Left lung (tissue), 10 donors: ENCODE results near the gene TNF. TPM values are rescaled to one million over a fixed set of nuclear protein-coding genes. Genes with fewer than 3 reads are reported as not detected.

ENCODE experiments used
- ATAC-seq: fragments of 200-7000 bp; cut with Tn5 transposase; one replicate; pipeline ENCODE4 v1.9.1; 2020; ENCODE audit warnings: moderate library complexity
- DNase-seq, 4 donors: peaks; one replicate each; pipeline ENCODE4 v3.0.0-alpha.2; 2013 to 2020
- H3K27ac ChIP-seq, 2 donors: fragments of 200-600 bp; sonication (generic) in 1 of 2; one replicate each; pipeline versions ENCODE4 v1.5.0 to v1.8.0; 2020 to 2021
- H3K27me3 ChIP-seq, 2 donors: fragments of 200-600 bp; sonication (generic) in 1 of 2; one replicate each; pipeline versions ENCODE4 v1.5.0 to v1.8.0; 2020 to 2021
- H3K36me3 ChIP-seq, 2 donors: fragments of 200-600 bp; sonication (generic) in 1 of 2; one replicate each; pipeline versions ENCODE4 v1.5.0 to v1.8.0; 2020 to 2021
- H3K4me1 ChIP-seq, 2 donors: fragments of 200-600 bp; one replicate each; pipeline ENCODE4 v1.8.0; 2021
- H3K4me3 ChIP-seq, 2 donors: fragments of 200-600 bp; sonication (generic) in 1 of 2; one replicate each; pipeline versions ENCODE4 v1.5.0 to v1.8.0; 2020 to 2021; ENCODE audit warnings: mild to moderate bottlenecking in 1 of 2
- H3K9me3 ChIP-seq, 2 donors: fragments of 200-600 bp; sonication (generic) in 1 of 2; one replicate each; pipeline versions ENCODE4 v1.5.0 to v1.8.0; 2020 to 2021
- CTCF ChIP-seq, 2 donors: fragments of 200-600 bp; sonication (generic) in 1 of 2; IDR thresholded peaks; one replicate each; pipeline versions ENCODE4 v1.5.0 to v1.8.0; 2021; ENCODE audit warnings: antibody characterized with exemption in 2 of 2
- intact Hi-C, 2 donors: fragments of 100-400 bp; cut with DNase I; formaldehyde crosslinking; loops; one replicate each; pipeline versions ENCODE4 v1.11.2 to v1.14.2; 2022
- polyA plus RNA-seq, 6 donors: library from polyadenylated mRNA; unstranded; fragments of 120-200 nt; gene quantifications; one replicate each; pipeline ENCODE4 v1.2.1, GENCODE V29; 2013; ENCODE audit not compliant: insufficient read length in 6 of 6
- total RNA-seq, 2 donors: library from RNA; stranded (reverse); fragmentation: NEBNext Ultra II Directional; extraction: Animal tissue kit (Norgen Biotek cat#: 25700); gene quantifications; one replicate each; pipeline ENCODE4 v1.2.1, GENCODE V29; 2021
- donor health status: DM: no; HTN: yes; CAD: no.
- donor health status: DM: no; HTN: no; CAD: no.

TNF gene
- total and polyA plus RNA-seq, 8 donors: 0.19 to 10.4 (median 0.29) TPM; not detected in 1

- ATAC-seq (peak; percentile 20), DNase-seq (peak in 1 of 4 donors; percentile 72)
- no peak for TF ChIP-seq CTCF (IDR thresholded peaks at IDR 0.05)
- Histone ChIP-seq H3K36me3 (peaks cover 0 to 17% of the 10 kb centered on the region in 2 donors), H3K9me3 (no peaks in the 10 kb centered on the region), H3K4me1 (peaks cover 0 to 87% of the 10 kb centered on the region in 2 donors), H3K4me3 (peak overlapping the region; percentile 79 to 82), H3K27me3 (no peaks in the 10 kb centered on the region), H3K27ac (peak overlapping the region; percentile 65 to 88)
- intact Hi-C loops: no loop called here
These were observed 6.3 kb downstream of the TNF start for GRCh38 chr6:31581434-31582229.

- peaks cover 0 to 14% of the 10 kb centered on the region in 2 donors for H3K36me3 ChIP-seq
- peak within 1 kb of the TSS; percentile 79 to 82 for H3K4me3 ChIP-seq
- no peak for TF ChIP-seq CTCF (IDR thresholded peaks at IDR 0.05)
- H3K27ac ChIP-seq: peak within 1 kb of the TSS; percentile 65 to 88
- no peaks in the 10 kb centered on the region for H3K27me3 ChIP-seq
- H3K4me1 ChIP-seq: peaks cover 0 to 82% of the 10 kb centered on the region in 2 donors
- peak in 1 of 4 donors; percentile 84 for DNase-seq
- intact Hi-C loops: no loop called here
- no peak for ATAC-seq
- H3K9me3 ChIP-seq: no peaks in the 10 kb centered on the region
These were observed 6.9 kb downstream of the TNF start, which contains the start of gene LTB for GRCh38 chr6:31582230-31582643. LTB (minus strand) TSS chr6:31582424; CDS start chr6:31582417, 7 bp downstream.

GRCh38 chr6:31585491-31585890, 10.1 kb downstream of the TNF start:
- H3K4me1 ChIP-seq: peaks cover 0 to 68% of the 10 kb centered on the region in 2 donors
- intact Hi-C loops: no loop called here
- no peaks in the 10 kb centered on the region for H3K27me3 ChIP-seq
- H3K36me3 ChIP-seq: no peaks in the 10 kb centered on the region
- peak; percentile 11 to 24 for TF ChIP-seq CTCF (IDR thresholded peaks at IDR 0.05)
- no peaks in the 10 kb centered on the region for H3K9me3 ChIP-seq
- H3K4me3 ChIP-seq: no peak overlapping the region
- DNase-seq (no peak), ATAC-seq (no peak)
- peak overlapping the region; percentile 37 to 92 for H3K27ac ChIP-seq

GRCh38 chr6:31586008-31586407, 10.6 kb downstream of the TNF start, which contains the start of gene LST1:
LST1 (plus strand) TSS chr6:31586277; CDS start chr6:31587300, 1,023 bp downstream.
- peak in 1 of 2 donors; percentile 3 for TF ChIP-seq CTCF (IDR thresholded peaks at IDR 0.05)
- ATAC-seq: peak; percentile 61
- intact Hi-C loops: no loop called here
- peaks cover 0 to 67% of the 10 kb centered on the region in 2 donors for H3K4me1 ChIP-seq
- peak within 1 kb of the TSS in 1 of 2 donors; percentile 53 for H3K4me3 ChIP-seq
- H3K27me3 ChIP-seq: no peaks in the 10 kb centered on the region
- H3K27ac ChIP-seq: peak within 1 kb of the TSS; percentile 53 to 92
- DNase-seq: peak in 1 of 4 donors; percentile 58
- H3K36me3 ChIP-seq: no peaks in the 10 kb centered on the region
- H3K9me3 ChIP-seq: no peaks in the 10 kb centered on the region

- peak in 2 of 4 donors; percentile 62 to 82 for DNase-seq
- H3K4me3 ChIP-seq: peak overlapping the region in 1 of 2 donors; percentile 53
- H3K9me3 ChIP-seq: no peaks in the 10 kb centered on the region
- peak; percentile 62 for ATAC-seq
- intact Hi-C loops: no loop called here
- H3K4me1 ChIP-seq: peaks cover 0 to 65% of the 10 kb centered on the region in 2 donors
- TF ChIP-seq CTCF (IDR thresholded peaks at IDR 0.05): no peak
- peak overlapping the region; percentile 53 to 92 for H3K27ac ChIP-seq
- no peaks in the 10 kb centered on the region for H3K36me3 ChIP-seq
- H3K27me3 ChIP-seq: no peaks in the 10 kb centered on the region
These were observed 11.4 kb downstream of the TNF start for GRCh38 chr6:31586599-31587281.
